Kasumi-1 (cell line): Measurements from ENCODE around the gene COQ8A.
"Not testable (repeated sequence)": the region's sequence is repeated elsewhere in the genome, so short reads cannot be mapped to it uniquely, and the experiment has no call there.

Source experiments
- DNase-seq, 2 experiments: peaks; one replicate each; lab custom pipeline; 2025; lab: John Stamatoyannopoulos, UW

Gene COQ8A

DNA sequence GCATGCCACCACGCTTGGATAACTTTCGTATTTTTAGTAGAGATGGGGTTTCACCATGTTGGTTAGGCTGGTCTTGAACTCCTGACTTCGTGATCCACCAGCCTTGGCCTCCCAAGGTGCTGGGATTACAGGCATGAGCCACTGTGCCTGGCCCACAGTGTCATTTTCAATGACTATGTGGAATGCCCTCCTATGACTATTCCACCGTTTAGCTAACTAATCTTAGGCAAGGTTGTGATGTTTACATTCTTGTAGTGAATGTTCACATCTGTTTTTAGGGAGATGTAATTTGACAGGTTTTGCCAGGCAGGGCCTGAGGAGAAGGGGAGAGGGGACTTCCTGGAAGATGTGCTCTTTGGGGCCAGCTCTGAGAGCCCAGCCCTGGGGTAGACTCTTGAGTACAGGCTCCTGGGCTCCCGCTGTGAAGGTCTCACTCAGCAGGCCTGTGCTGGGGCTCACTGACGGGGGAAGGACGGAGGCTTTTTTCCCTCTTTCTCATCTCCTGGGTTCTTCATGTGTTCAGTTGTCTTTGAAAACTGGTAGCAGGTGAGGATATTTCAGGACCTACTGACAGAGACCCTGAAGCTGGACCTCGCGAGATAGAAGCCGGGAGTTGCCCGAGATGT lies 13.2 kb downstream of the COQ8A start:
- DNase-seq = no peak

DNA sequence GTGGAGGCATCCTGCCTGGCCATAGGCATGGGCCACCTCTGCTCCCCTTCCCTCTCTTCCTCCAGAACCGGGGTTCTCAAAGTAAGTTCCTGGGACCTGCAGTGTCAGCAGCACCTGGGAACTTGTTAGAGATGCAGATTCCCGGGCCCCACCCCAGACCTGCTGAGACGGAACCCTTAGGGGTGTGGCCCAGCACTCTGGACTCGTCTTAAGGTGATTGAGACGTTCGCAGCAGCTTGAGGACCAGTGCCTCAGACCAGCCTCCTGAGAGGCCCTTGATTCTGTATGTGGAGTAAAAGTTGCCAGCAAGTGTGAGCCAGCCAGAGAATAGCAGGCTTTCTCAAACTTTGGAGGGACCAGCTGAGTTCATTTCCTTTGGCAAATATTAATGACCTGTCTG lies 14.2 kb downstream of the COQ8A start:
- no peak for DNase-seq

DNA sequence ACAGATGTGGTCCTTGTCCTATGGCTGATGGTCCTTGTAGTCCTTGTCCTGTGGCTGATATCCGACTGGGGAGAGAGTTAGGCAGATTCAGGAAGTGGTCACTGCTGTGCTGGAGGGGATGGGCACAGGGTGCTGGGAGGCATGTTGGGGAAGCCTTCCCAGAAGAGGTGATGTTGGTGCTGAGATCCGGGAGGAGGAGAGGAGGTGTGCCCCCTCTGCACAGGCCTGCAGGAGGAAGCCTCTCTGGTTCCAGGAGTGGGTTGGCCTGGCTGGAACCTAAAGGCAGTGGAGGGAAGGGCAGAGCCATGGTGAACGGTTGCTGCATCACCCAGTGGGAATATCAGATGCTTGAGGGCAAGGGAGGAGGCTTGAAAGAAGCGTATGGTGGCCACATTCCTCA lies 14.7 kb downstream of the COQ8A start:
- no peak for DNase-seq

DNA sequence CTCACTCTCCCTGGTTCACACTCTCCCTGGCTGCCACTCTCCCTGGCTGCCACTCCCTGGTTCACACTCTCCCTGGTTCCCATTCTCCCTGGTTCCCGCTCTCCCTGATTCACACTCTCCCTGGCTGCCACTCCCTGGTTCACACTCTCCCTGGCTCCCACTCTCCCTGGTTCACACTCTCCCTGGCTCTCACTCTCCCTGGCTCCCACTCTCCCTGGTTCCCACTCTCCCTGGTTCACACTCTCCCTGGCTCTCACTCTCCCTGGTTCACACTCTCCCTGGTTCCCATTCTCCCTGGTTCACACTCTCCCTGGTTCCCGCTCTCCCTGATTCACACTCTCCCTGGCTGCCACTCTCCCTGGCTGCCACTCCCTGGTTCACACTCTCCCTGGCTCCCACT lies 15.8 kb downstream of the COQ8A start:
- DNase-seq = not testable (repeated sequence)

DNA sequence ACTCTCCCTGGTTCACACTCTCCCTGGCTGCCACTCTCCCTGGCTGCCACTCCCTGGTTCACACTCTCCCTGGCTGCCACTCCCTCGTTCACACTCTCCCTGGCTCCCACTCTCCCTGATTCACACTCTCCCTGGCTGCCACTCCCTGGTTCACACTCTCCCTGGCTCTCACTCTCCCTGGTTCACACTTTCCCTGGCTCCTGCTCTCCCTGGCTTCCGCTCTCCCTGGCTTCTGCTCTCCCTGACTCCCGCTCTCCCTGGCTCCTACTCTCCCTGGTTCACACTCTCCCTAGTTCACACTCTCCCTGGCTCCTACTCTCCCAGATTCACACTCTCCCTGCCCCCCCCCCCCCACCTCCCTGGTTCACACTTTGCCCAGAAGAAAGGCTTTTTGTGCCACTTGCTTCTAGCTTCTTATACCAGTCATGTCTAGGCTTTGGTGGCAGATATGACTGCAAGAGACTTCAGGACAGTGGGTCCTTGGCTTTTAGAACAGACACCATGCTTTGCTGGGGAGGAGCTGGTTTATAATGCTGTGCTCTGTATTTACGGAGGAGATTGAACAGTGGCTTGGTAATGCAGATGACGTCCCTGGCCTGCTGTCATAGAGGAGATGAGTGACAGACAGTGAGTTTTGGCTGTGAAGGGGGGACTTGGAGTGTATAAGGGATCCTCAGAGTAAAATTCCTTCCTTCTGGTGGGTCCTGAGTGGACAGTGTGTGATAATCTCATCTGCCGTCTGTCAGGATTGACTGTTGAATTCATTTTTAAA lies 17.0 kb downstream of the COQ8A start:
- no peak for DNase-seq

DNA sequence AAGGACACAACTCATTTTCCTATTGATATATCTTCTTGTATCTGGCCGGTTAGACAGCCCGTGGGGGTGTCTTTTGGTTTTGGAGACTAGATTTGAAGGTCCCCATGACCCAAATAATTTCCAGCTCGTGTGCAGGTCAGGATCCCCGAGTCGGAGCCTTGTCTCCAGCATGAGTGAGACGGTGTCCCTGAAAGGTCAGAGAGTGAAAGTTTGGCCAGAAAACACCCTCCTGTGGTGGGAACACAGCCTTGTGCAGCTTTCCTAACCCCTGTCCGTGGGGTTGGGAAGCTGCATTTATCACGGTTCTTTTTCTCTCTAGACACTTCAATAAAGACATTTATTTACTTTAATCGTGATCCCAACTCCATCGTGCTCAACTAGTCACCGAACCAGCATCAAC lies 17.6 kb downstream of the COQ8A start:
- no peak for DNase-seq

DNA sequence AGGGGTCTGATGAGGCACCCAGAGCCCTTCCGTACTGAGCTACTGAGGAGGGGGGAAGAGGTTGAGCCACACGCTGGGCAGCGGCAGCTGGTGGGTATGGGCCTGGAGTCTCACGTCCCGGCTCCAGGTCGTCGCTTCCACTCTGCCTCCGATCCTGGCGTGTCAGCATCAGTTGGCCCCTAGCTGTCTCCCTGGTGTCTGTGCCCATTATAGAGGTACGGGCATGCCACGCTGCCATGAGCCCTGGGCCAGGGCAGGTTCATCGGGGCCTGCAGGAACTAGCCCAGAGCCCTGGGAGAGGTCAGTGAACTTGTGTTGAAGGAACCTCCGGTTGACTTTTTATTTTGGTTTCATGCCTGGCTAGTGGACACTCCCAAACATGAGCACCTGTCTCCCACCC lies 18.2 kb downstream of the COQ8A start:
- no peak for DNase-seq

DNA sequence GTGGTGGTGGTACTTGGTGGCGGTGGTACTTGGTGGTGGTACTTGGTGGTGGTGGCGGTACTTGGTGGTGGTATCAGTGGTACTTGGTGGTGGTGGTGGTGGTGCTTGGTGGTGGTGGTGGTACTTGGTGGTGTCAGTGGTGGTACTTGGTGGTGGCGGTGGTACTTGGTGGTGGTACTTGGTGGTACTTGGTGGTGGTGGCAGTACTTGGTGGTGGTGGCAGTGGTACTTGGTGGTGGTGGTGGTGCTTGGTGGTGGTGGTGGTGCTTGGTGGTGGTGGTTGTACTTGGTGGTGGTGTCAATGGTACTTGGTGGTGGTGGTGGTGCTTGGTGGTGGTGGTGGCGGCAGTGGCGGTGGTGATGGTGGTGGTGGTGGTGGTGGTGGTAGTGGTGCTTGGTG lies 20.2 kb downstream of the COQ8A start:
- no peak for DNase-seq

DNA sequence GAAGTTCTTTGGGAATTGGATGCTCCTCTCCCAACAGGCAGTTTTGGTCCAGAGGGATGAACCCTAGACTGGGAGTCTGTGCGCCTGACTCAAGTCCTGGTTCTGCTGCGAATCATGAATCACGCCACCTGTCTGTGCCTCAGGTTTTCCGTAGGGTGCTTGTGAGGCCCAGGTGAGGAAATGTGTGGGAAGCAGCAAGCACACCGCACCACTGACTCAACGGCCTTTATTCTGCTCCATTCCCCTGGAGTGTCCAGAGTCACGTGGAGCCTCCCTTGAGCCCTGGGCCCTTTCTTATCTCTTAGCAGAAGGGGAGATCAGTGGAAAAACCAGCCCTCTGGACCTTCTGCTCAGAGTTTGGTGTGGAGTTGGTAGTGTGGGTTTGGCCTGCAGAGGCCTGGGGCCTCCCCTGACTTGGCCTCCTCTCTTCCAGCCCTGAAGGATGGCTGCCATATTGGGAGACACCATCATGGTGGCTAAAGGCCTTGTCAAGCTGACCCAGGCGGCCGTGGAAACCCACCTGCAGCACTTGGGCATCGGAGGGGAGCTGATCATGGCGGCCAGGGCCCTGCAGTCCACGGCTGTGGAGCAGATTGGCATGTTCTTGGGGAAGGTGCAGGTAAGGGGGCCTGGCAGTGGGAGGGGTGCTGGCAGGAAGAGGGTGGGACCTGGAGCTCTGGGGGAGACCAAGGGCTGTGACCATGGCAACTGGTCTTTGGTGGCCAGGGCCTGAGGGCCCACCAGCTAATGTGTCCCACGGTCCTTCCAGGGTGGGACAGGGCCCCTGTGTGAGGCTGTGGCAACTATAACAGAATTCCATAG lies 21.1 kb downstream of the COQ8A start:
- DNase-seq = no peak

DNA sequence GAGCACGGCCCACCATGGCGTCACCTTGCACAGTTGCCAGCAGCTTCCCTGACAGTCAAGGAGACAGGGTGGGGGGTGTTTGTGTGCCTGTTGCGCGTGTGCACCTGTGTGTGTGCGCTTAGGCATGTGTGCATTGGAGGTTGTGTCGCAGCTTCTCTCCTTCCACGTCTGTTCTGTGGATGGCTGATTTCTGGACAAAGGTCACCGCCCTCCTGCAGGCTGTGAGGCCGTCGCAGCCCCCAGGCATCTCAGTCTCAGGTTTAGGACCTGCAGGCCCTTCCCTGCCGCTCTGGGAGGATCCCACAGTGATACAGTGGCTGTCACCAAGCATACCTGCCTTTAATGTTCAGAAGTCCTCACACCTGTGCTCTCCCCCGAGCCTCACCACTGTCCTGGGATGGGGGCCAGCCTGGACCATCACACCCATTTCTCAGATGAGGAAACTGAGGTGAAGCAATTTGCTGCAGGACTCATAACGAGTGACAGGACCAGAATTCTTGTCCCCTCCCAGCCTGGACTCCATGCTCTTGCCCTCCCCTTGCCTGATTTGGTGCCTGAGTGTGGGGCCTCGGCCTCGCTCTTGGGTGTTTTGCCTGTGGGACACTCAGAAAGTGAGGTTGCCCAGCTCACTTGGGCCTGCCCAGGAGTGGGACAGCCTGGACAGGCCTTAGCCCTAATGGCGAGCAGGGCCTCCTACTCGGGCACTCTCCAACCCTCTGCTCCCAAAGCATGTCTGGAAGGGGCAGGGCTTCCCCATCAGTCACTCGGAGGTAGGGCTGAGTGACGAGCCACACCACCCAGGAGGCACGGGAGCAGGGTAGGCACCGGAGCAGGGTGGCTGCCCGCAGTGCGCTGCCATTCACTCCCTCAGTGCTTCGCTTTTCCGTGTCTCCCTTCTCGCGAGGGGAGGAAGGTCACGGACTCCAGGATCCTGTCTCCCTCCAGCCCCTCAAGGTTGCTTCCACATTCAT lies 22.6 kb downstream of the COQ8A start:
- no peak for DNase-seq

DNA sequence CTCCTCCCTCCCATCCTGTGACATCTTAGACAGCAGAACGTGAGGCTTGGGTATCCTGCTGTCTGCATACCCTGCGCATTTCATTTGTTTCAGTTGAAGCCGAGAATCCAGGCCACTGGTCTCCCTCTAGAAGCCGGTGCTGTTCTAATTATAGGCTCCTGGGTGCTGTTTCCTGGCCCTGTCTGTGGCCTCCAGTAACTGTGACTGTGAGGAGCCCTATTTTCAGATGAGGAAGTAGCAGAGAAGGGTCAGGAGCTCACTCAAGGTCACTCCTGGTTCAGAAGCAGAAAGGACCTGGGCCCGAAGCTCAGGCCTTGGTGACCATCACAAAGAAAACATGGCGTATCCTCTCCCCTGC lies 24.0 kb downstream of the COQ8A start:
- DNase-seq = peak; percentile 86 to 88

DNA sequence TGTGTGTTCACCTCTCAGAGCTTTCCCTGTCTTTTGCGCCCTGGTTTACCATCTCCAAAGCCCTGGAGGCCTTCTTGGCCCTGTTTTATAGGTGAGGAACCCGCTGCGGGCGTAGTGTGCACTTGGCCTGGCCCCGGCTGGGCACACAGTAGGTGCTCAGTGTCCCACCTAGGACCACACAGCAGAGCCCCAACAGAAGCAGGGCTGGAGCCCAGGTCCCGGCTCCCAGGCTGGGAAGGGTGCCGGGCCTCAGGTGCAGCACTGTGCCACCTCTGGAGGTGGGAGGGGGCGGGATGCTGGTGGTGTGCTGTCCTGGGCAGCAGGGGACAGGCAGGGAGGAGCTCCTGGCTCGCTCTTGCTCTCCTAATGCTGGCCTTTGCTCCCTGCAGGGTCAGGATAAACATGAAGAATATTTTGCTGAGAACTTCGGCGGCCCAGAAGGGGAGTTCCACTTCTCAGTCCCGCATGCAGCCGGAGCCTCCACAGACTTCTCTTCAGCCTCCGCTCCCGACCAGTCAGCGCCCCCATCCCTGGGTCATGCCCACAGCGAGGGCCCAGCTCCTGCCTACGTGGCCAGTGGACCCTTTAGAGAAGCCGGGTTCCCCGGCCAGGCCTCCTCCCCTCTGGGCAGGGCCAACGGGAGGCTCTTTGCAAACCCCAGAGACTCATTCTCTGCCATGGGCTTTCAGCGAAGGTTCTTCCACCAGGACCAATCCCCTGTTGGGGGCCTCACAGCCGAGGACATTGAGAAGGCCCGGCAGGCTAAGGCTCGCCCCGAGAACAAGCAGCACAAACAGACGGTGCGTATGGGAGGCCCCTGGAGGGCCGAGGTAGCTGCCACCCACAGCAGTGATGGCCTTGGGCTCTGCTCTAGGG lies 24.8 kb downstream of the COQ8A start:
- no peak for DNase-seq

DNA sequence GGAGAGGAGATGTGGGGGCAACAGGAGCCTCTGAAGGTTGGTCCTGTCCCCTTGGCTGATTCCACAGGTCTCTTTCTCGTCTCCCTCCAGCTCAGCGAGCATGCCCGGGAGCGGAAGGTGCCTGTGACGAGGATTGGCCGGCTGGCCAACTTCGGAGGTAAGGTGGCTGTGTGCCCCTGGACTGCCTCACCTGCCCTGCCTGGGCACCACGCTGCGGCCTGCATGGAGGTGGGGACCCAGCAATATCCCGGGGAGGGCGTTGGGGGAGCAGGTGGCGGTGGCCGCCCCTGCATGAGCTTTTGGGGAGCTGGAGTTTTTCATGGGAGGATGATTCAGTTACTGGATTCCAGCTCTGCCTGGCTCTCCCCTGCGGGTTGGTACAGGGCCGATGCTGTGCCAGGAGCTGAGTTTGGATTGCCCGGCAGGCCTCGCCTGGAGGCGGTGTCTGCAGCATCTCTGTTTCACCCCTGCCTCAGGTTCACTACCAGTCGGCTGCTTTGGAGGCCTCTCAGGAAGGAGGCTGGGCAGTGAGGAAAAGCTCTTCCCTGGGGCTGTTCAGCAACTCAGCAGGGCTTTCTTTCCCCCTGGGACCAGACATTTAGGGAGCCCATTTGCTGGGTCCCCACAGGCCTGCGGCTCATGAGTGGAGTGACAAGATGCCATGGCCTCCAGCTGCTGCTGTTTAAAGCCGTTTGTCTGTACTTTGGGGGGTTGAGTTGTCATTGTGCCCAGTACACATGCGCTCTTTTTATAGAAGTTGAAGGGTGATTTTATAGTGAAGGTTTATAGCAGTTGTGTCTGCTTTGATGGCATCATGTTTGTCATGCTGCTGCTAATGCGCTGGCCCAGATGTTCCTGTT lies 25.7 kb downstream of the COQ8A start:
- no peak for DNase-seq

DNA sequence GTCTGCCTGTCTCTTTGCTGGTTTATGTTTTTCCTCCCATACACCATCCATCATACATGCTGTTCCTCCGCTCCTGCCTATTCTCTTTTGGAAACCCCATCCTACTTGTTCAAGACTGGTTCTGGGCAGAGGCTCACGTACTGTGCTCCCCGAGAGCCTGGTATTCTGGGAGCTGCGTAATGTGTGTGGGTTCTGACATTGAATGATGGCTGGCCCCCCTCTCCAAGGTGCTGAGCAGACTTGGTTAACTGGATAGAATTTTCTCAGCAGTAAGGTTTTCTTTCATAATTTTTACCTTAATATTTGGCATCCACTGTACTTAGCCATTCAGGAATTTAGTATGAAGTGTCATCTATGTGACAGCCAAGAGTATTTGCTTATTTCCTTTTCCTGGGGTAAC lies 26.6 kb downstream of the COQ8A start:
- no peak for DNase-seq

DNA sequence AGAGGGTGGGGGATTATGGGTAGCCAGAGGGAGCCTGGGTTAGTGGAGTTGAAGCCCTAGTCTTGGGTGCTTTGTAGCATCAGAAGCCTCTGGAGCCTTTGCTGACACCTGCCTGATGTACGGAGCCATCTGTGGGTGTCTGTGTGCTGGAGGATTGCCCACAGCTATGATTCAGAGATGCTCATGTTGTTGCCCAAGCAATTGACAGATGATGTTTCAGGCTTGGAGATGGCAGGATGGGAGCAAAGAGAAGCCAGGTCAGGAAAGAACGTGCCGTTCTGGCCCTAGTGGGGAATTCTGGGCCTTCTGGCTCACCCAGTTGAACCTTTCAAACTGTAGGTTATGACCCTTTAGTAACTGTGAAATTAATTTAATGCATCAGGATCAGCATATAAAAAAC lies 27.6 kb downstream of the COQ8A start:
- DNase-seq = no peak

DNA sequence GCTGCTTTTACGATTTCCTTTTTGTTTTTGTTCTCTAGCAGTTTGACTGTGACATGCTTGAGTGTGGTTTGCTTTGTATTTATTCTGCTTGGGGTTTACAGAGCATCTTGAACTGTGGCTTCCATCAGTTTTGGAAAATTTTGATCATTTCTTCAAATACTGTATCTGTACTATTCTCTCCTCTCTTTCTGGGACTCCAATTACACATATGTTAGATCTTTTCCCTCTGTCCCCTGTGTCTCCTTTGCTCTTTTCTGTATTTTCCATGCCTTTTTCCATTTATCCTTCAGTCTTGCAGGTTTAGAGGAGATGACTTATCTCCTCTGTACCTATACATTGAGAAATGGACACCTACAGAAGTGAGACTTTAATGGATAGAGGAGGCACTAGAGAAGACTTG lies 31.7 kb downstream of the COQ8A start:
- DNase-seq = no peak

DNA sequence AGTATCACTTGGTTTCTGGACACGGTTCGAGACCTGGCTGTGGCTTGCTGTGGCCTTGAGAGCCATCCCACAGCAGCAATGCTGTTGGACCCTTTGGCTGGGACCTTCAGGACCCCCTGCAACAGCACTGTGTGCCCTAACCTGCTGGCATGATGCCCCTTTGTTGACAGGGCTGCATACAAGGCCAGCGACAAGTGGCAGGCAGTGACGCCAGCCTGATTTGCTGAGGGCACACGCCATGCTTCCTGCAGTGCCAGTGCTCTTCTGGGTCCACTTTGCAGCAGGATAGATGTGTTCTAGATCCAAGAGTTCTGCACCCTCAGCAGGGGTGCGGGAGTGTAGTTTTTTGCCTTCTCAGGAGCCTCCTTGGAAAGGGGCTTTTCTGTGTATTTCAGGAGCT lies 32.8 kb downstream of the COQ8A start:
- no peak for DNase-seq

DNA sequence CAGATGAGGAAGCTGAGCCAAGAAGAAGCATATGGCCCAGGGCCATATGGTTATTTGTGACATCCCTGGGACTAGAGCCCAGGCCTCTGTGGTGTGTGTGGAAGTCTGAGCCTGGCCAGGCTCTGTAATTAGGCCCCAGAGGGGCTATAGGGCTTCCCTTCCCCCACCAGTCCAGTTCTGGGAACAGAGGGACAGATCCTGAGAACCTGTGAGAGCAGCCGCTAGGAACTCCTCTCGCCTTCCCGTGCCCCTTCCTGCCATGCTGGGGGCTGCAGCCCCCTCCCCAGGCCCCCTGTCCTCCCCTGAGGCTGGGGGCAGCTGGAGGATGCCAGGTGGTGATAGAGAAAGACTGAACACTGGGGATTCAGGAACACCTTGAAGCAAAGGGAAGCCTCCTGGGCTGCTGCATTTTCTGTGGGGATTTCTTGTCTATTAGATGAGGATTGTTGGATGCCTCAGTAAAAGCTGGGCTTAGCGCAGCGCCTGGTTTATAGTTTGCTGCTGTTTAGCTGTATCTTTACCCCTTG lies 33.3 kb downstream of the COQ8A start:
- peak in 1 of 2 experiments; percentile 6 for DNase-seq

DNA sequence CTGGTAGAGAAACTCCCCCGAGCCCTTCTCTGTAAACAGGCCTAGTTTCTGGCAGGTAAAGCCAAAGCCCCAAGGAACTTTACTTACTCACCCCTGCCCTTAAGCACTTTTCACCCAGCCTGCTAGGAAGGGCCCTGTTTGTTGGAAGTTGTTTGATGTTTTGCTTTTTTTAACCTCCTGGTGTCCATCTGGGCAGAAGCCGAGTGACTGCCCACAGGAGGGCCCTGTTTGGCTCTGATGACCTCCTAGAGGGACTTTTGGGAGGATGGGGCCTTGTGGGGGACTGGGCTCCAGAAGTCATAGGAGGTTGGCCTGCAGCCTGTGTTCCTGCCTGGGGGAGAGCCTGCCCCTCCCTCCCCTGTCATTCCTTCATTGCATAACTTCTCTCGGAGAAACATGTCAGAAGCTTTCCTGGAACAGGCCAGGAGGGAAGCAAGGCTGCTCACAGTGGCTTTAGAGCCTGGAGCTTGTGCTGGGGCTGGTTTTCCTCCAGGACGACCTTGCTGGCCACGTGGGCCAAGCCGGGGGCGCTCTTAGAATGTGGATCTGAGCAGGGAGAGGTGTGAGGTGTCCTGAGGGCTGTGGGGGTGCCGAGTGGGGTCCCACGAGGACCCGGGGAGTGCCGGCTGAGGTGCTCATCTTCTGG lies 33.9 kb downstream of the COQ8A start:
- no peak for DNase-seq
